A673 (cell line): ENCODE results near the gene MZB1. TPM values are rescaled to one million over a fixed set of nuclear protein-coding genes. Genes with fewer than 3 reads are reported as not detected.

Experiments
- BruUV-seq: library from RNA; stranded (reverse); fragments of 400-500 nt; replicated peaks from 2 replicates; lab custom pipeline; 2021; lab: Mats Ljungman, UMichigan
- CTCF ChIA-PET: fragments of 300-600 bp; sonication (Branson Sonifier 250); formaldehyde crosslinking; loops from one replicate; lab custom pipeline; 2022; ENCODE audit warnings: antibody characterized with exemption; lab: Charles Lee
- POLR2A ChIA-PET: fragments of 300-600 bp; sonication (Branson Sonifier 250); formaldehyde crosslinking; loops from one replicate; lab custom pipeline; 2022; ENCODE audit warnings: antibody characterized with exemption; ENCODE audit not compliant: low non-redundant PET; lab: Charles Lee
- DNase-seq: peaks from one replicate; pipeline ENCODE4 v3.0.0-alpha.2; 2015; ENCODE audit warnings: low spot score
- H3K27ac ChIP-seq: fragments of 200-600 bp; sonication (generic); 2 replicates; pipeline ENCODE4 v1.5.1; 2016; ENCODE audit warnings: mixed run types, low read depth, mild to moderate bottlenecking, mixed read lengths, antibody characterized with exemption, low read length; ENCODE audit not compliant: poor library complexity, severe bottlenecking
- H3K27me3 ChIP-seq: fragments of 200-600 bp; sonication (generic); replicated peaks from 2 replicates; pipeline ENCODE4 v1.6.1; 2017; ENCODE audit warnings: mixed run types, low read depth, mild to moderate bottlenecking, mixed read lengths, antibody characterized with exemption, low read length; ENCODE audit not compliant: insufficient read depth, poor library complexity
- H3K36me3 ChIP-seq: fragments of 200-600 bp; sonication (generic); 2 replicates; pipeline ENCODE4 v1.6.1; 2016; ENCODE audit warnings: mixed run types, mild to moderate bottlenecking, mixed read lengths, antibody characterized with exemption, low read length; ENCODE audit not compliant: insufficient read depth, poor library complexity, severe bottlenecking
- H3K4me1 ChIP-seq: fragments of 200-600 bp; sonication (generic); 2 replicates; pipeline ENCODE4 v1.6.1; 2017; ENCODE audit warnings: mixed run types, mild to moderate bottlenecking, mixed read lengths, antibody characterized with exemption, low read length; ENCODE audit not compliant: insufficient read depth, poor library complexity, severe bottlenecking
- H3K4me3 ChIP-seq: fragments of 200-600 bp; sonication (generic); 2 replicates; pipeline ENCODE4 v1.5.1; 2016; ENCODE audit warnings: low read depth, mixed run types, mild to moderate bottlenecking, mixed read lengths, low read length; ENCODE audit not compliant: poor library complexity, severe bottlenecking
- H3K9me3 ChIP-seq: fragments of 200-600 bp; sonication (generic); 2 replicates; pipeline ENCODE4 v1.6.1; 2016; ENCODE audit warnings: mixed run types, low read depth, mild to moderate bottlenecking, mixed read lengths, antibody characterized with exemption, low read length; ENCODE audit not compliant: poor library complexity, severe bottlenecking
- EZH2 ChIP-seq: fragments of 200-600 bp; sonication (generic); IDR thresholded peaks from 2 replicates; pipeline ENCODE4 v1.6.1; 2017; ENCODE audit warnings: borderline replicate concordance, low read depth, mild to moderate bottlenecking, mixed read lengths, antibody characterized with exemption, low read length; ENCODE audit not compliant: poor library complexity, severe bottlenecking
- intact Hi-C: fragments of 100-400 bp; cut with micrococcal nuclease; formaldehyde crosslinking; loops from one replicate; pipeline ENCODE4 v1.10.0; 2022; ENCODE audit not compliant: unreplicated experiment
- total RNA-seq: library from RNA; stranded (reverse); gene quantifications from 2 replicates; pipeline ENCODE4 v1.2.3, GENCODE V29; 2021
- TF ChIP-seq, protein P1 (sequence below): fragments of 300-800, 200-600 bp; sonication (generic); conservative IDR thresholded peaks from 2 replicates; pipeline ENCODE4 v1.5.1; 2017; ENCODE audit warnings: low read depth, mild to moderate bottlenecking, antibody characterized with exemption, low read length, moderate library complexity, mixed read lengths

The MZB1 gene
- total RNA-seq, 1 experiment from 2014 or later: not detected

GRCh38 chr5:139378101-139378825, 11.4 kb downstream of the MZB1 start:
- H3K4me3 ChIP-seq: no peak overlapping the region
- H3K27me3 ChIP-seq: no peaks in the 10 kb centered on the region
- POLR2A ChIA-PET: no interaction called here
- intact Hi-C loops: no loop called here
- no TSS peak for BruUV-seq
- DNase-seq: no peak
- CTCF ChIA-PET: interaction anchor here (0.5 kb wide), 1 partner anchor 51 kb away, joined by 4 read pairs; no protein-coding TSS in a partner anchor
- no peaks in the 10 kb centered on the region for H3K36me3 ChIP-seq
- TF ChIP-seq, protein P1, sequence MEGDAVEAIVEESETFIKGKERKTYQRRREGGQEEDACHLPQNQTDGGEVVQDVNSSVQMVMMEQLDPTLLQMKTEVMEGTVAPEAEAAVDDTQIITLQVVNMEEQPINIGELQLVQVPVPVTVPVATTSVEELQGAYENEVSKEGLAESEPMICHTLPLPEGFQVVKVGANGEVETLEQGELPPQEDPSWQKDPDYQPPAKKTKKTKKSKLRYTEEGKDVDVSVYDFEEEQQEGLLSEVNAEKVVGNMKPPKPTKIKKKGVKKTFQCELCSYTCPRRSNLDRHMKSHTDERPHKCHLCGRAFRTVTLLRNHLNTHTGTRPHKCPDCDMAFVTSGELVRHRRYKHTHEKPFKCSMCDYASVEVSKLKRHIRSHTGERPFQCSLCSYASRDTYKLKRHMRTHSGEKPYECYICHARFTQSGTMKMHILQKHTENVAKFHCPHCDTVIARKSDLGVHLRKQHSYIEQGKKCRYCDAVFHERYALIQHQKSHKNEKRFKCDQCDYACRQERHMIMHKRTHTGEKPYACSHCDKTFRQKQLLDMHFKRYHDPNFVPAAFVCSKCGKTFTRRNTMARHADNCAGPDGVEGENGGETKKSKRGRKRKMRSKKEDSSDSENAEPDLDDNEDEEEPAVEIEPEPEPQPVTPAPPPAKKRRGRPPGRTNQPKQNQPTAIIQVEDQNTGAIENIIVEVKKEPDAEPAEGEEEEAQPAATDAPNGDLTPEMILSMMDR: no peak
- TF ChIP-seq EZH2: no peak
- H3K9me3 ChIP-seq: no peaks in the 10 kb centered on the region
- H3K27ac ChIP-seq: no peak overlapping the region
- H3K4me1 ChIP-seq: no peaks in the 10 kb centered on the region

- ChIA-PET POLR2A (no interaction called here), CTCF (no interaction called here)
- Histone ChIP-seq H3K4me3 (no peak overlapping the region), H3K36me3 (peaks cover 3% of the 10 kb centered on the region), H3K27ac (no peak overlapping the region), H3K4me1 (no peaks in the 10 kb centered on the region), H3K27me3 (no peaks in the 10 kb centered on the region), H3K9me3 (no peaks in the 10 kb centered on the region)
- DNase-seq: no peak
- BruUV-seq: no TSS peak
- intact Hi-C loops: no loop called here
- TF ChIP-seq EZH2: no peak
- TF ChIP-seq, protein P1: no peak
Observed at GRCh38 chr5:139377226-139377625, 12.5 kb downstream of the MZB1 start.

GRCh38 chr5:139376364-139376763, 13.3 kb downstream of the MZB1 start:
- no peak for TF ChIP-seq EZH2
- TF ChIP-seq, protein P1: no peak
- Histone ChIP-seq H3K4me3 (no peak overlapping the region), H3K4me1 (no peaks in the 10 kb centered on the region), H3K36me3 (peaks cover 8% of the 10 kb centered on the region), H3K27ac (no peak overlapping the region), H3K27me3 (no peaks in the 10 kb centered on the region), H3K9me3 (no peaks in the 10 kb centered on the region)
- ChIA-PET POLR2A (no interaction called here), CTCF (no interaction called here)
- no TSS peak for BruUV-seq
- DNase-seq: no peak
- intact Hi-C loops: no loop called here
